GM18873 (cell line): ENCODE measurements around the gene PKDCC.
"Not testable (repeated sequence)": the region's sequence is repeated elsewhere in the genome, so short reads cannot be mapped to it uniquely, and the experiment has no call there.

Source experiments
- ATAC-seq: cut with Tn5 transposase; IDR thresholded peaks from one replicate; pipeline ENCODE4 v1.9.1; 2021; ENCODE audit warnings: mild to moderate bottlenecking, moderate library complexity, moderate number of reproducible peaks; ENCODE audit not compliant: unreplicated experiment, low FRiP score

Gene PKDCC

GRCh38 chr2:42060718-42061619, 13.1 kb downstream of the PKDCC start:
- ATAC-seq, result no peak

- no peak for ATAC-seq
Observed at GRCh38 chr2:42061839-42062238, 14.0 kb downstream of the PKDCC start.

- no peak for ATAC-seq
Observed at GRCh38 chr2:42063431-42064171, 15.8 kb downstream of the PKDCC start.

GRCh38 chr2:42064417-42064942, 16.7 kb downstream of the PKDCC start:
- no peak for ATAC-seq

GRCh38 chr2:42065753-42066152, 17.9 kb downstream of the PKDCC start:
- not testable (repeated sequence) for ATAC-seq

- not testable (repeated sequence) for ATAC-seq
Observed at GRCh38 chr2:42067001-42067400, 19.2 kb downstream of the PKDCC start.

- ATAC-seq, result no peak
Observed at GRCh38 chr2:42067521-42067920, 19.7 kb downstream of the PKDCC start.

- ATAC-seq, result no peak
Observed at GRCh38 chr2:42068571-42069178, 20.9 kb downstream of the PKDCC start.

- ATAC-seq, result no peak
Observed at GRCh38 chr2:42069568-42069967, 21.7 kb downstream of the PKDCC start.

- no peak for ATAC-seq
Observed at GRCh38 chr2:42071791-42072190, 24.0 kb downstream of the PKDCC start.

GRCh38 chr2:42072349-42073118, 24.7 kb downstream of the PKDCC start:
- ATAC-seq, result no peak

GRCh38 chr2:42073739-42074503, 26.1 kb downstream of the PKDCC start:
- no peak for ATAC-seq

GRCh38 chr2:42074661-42075060, 26.8 kb downstream of the PKDCC start:
- ATAC-seq, result no peak

GRCh38 chr2:42076357-42077225, 28.8 kb downstream of the PKDCC start:
- no peak for ATAC-seq

GRCh38 chr2:42077343-42077742, 29.5 kb downstream of the PKDCC start:
- no peak for ATAC-seq

GRCh38 chr2:42079737-42080287, 32.0 kb downstream of the PKDCC start:
- ATAC-seq, result no peak

GRCh38 chr2:42081151-42081550, 33.3 kb downstream of the PKDCC start:
- ATAC-seq, result not testable (repeated sequence)

- no peak for ATAC-seq
Observed at GRCh38 chr2:42082016-42082415, 34.2 kb downstream of the PKDCC start.
